GM18517 (cell line): Measurements from ENCODE around the gene OBSCN.

Source experiments
- ATAC-seq: cut with Tn5 transposase; IDR thresholded peaks from one replicate; pipeline ENCODE4 v1.9.1; 2021; ENCODE audit warnings: mild to moderate bottlenecking, moderate library complexity; ENCODE audit not compliant: unreplicated experiment

The OBSCN gene

GRCh38 chr1:228364068-228364705, 156.3 kb downstream of the OBSCN start:
- ATAC-seq, result no peak

GRCh38 chr1:228364706-228365213, 156.9 kb downstream of the OBSCN start:
- no peak for ATAC-seq

- ATAC-seq, result no peak
Observed at GRCh38 chr1:228365271-228366061, 157.6 kb downstream of the OBSCN start.

GRCh38 chr1:228366062-228366865, 158.4 kb downstream of the OBSCN start:
- ATAC-seq, result no peak

- ATAC-seq, result no peak
Observed at GRCh38 chr1:228366866-228367741, 159.3 kb downstream of the OBSCN start.

GRCh38 chr1:228367798-228368791, 160.3 kb downstream of the OBSCN start:
- ATAC-seq, result no peak

- no peak for ATAC-seq
Observed at GRCh38 chr1:228368801-228369607, 161.2 kb downstream of the OBSCN start.

- no peak for ATAC-seq
Observed at GRCh38 chr1:228369608-228370438, 162.0 kb downstream of the OBSCN start.

GRCh38 chr1:228370439-228370940, 162.6 kb downstream of the OBSCN start:
- ATAC-seq, result no peak

- no peak for ATAC-seq
Observed at GRCh38 chr1:228370941-228371740, 163.3 kb downstream of the OBSCN start.

- no peak for ATAC-seq
Observed at GRCh38 chr1:228371741-228372182, 163.9 kb downstream of the OBSCN start.

GRCh38 chr1:228372183-228373003, 164.5 kb downstream of the OBSCN start:
- no peak for ATAC-seq

- ATAC-seq, result no peak
Observed at GRCh38 chr1:228373004-228373680, 165.3 kb downstream of the OBSCN start.

- no peak for ATAC-seq
Observed at GRCh38 chr1:228373681-228374571, 166.1 kb downstream of the OBSCN start.
